H1 (cell line): Measurements from ENCODE around the gene MYLIP. TPM values are rescaled to one million over a fixed set of nuclear protein-coding genes. Genes with fewer than 3 reads are reported as not detected.

Source experiments
- CTCF ChIA-PET: fragments of 300-600 bp; sonication (Branson Sonifier 250); formaldehyde crosslinking; loops from one replicate; lab custom pipeline; 2021; ENCODE audit not compliant: partially characterized antibody; lab: Charles Lee
- POLR2A ChIA-PET: fragments of 300-600 bp; sonication (Branson Sonifier 250); formaldehyde crosslinking; loops from one replicate; lab custom pipeline; 2021; ENCODE audit warnings: inconsistent platforms; ENCODE audit not compliant: partially characterized antibody; lab: Charles Lee
- DNase-seq, 2 experiments: peaks; one replicate each; pipeline versions ENCODE4 v3.0.0 to v3.0.0-alpha.2; 2010 to 2022; ENCODE audit warnings: low spot score in 2 of 2, low read depth in 1 of 2, mixed read lengths in 1 of 2
- FAIRE-seq: peaks from 2 replicates; lab custom pipeline; 2011; peaks lifted over from hg19 to GRCh38; lab: Jason Lieb, UNC
- H2AFZ ChIP-seq: 2 replicates; pipeline ENCODE4 v1.8.1; 2012; ENCODE audit warnings: low read length, inconsistent platforms
- H2AK5ac ChIP-seq: 2 replicates; pipeline ENCODE4 v1.6.1; 2013; ENCODE audit warnings: low read depth, low read length
- H2BK120ac ChIP-seq: replicated peaks from 2 replicates; pipeline ENCODE3; 2013; ENCODE audit warnings: low read depth, low read length, inconsistent platforms
- H2BK12ac ChIP-seq: 2 replicates; pipeline ENCODE4 v1.6.1; 2013; ENCODE audit warnings: low read depth, low read length
- H2BK15ac ChIP-seq: 2 replicates; pipeline ENCODE4 v1.6.1; 2013; ENCODE audit warnings: low read length
- H2BK20ac ChIP-seq: 2 replicates; pipeline ENCODE4 v1.6.1; 2013; ENCODE audit warnings: low read length
- H2BK5ac ChIP-seq: 2 replicates; pipeline ENCODE4 v1.6.1; 2013; ENCODE audit warnings: low read depth, low read length
- H3K14ac ChIP-seq: 2 replicates; pipeline ENCODE4 v1.6.1; 2013; ENCODE audit warnings: inconsistent platforms; ENCODE audit not compliant: insufficient read length
- H3K18ac ChIP-seq: 2 replicates; pipeline ENCODE4 v1.6.1; 2013; ENCODE audit warnings: low read length; ENCODE audit errors: extremely low read depth
- H3K23ac ChIP-seq: 2 replicates; pipeline ENCODE4 v1.6.1; 2013; ENCODE audit warnings: inconsistent platforms; ENCODE audit not compliant: insufficient read length
- H3K23me2 ChIP-seq: 2 replicates; pipeline ENCODE4 v1.6.1; 2013; ENCODE audit warnings: low read depth, low read length
- H3K27ac ChIP-seq: 2 replicates; pipeline ENCODE4 v1.6.1; 2011; ENCODE audit warnings: low read depth, low read length, inconsistent platforms
- H3K27me3 ChIP-seq, 4 experiments: replicated peaks in 1 of 4; 1 replicate in 1 of 4; 2 replicates in 3 of 4; pipeline versions ENCODE4 v1.6.1 to v1.8.1; 2011 to 2013; ENCODE audit warnings: low read length in 3 of 4, mild to moderate bottlenecking in 3 of 4, inconsistent platforms in 2 of 4, mixed read lengths in 2 of 4, moderate library complexity in 1 of 4; ENCODE audit not compliant: control insufficient read depth in 3 of 4, insufficient read depth in 3 of 4; ENCODE audit errors: extremely low read depth in 1 of 4
- H3K36me3 ChIP-seq, 4 experiments: 2 replicates each; pipeline versions ENCODE4 v1.6.1 to v1.8.1; 2011 to 2013; ENCODE audit warnings: mild to moderate bottlenecking in 4 of 4, low read length in 3 of 4, moderate library complexity in 2 of 4, control low read depth in 1 of 4, inconsistent platforms in 1 of 4; ENCODE audit not compliant: insufficient read depth in 4 of 4, control insufficient read depth in 2 of 4
- H3K4ac ChIP-seq: replicated peaks from 2 replicates; pipeline ENCODE3; 2013; ENCODE audit warnings: low read length, low read depth, mixed read lengths, inconsistent platforms; ENCODE audit not compliant: insufficient read length
- H3K4me1 ChIP-seq, 4 experiments: replicated peaks in 1 of 4; 1 replicate in 1 of 4; 2 replicates in 3 of 4; pipeline versions ENCODE4 v1.6.1 to v1.8.1; 2011 to 2013; ENCODE audit warnings: low read length in 3 of 4, inconsistent platforms in 2 of 4, mixed read lengths in 1 of 4; ENCODE audit not compliant: insufficient read depth in 4 of 4, control insufficient read depth in 3 of 4
- H3K4me2 ChIP-seq, 2 experiments: 2 replicates each; pipeline versions ENCODE4 v1.6.1 to v1.8.1; 2011 to 2013; ENCODE audit warnings: low read depth in 2 of 2, low read length in 2 of 2, control low read depth in 1 of 2, inconsistent platforms in 1 of 2, mild to moderate bottlenecking in 1 of 2; ENCODE audit not compliant: insufficient read depth in 1 of 2
- H3K4me3 ChIP-seq, 4 experiments: fragments of 200-600, 300-600 bp in 1 of 4; sonication (generic), shearing (Covaris generic), sonication (Bioruptor Twin) in 1 of 4; 2 replicates each; pipeline versions ENCODE4 v1.5.1 to v1.8.1; 2011 to 2016; ENCODE audit warnings: low read length in 4 of 4, low read depth in 3 of 4, control low read depth in 2 of 4, inconsistent platforms in 2 of 4, mild to moderate bottlenecking in 2 of 4, mixed read lengths in 1 of 4, moderate library complexity in 1 of 4; ENCODE audit not compliant: insufficient read depth in 2 of 4; ENCODE audit errors: extremely low read depth in 1 of 4
- H3K56ac ChIP-seq: replicated peaks from 2 replicates; pipeline ENCODE3; 2013; ENCODE audit warnings: low read depth, mild to moderate bottlenecking, mixed read lengths, low read length, inconsistent platforms; ENCODE audit not compliant: insufficient read length
- H3K79me1 ChIP-seq: 2 replicates; pipeline ENCODE4 v1.6.1; 2013; ENCODE audit warnings: low read depth, low read length, control low read depth
- H3K79me2 ChIP-seq, 2 experiments: 2 replicates each; pipeline versions ENCODE4 v1.6.1 to v1.8.1; 2012 to 2013; ENCODE audit warnings: low read length in 2 of 2, mild to moderate bottlenecking in 2 of 2, inconsistent platforms in 1 of 2; ENCODE audit not compliant: insufficient read depth in 2 of 2, control insufficient read depth in 1 of 2
- H3K9ac ChIP-seq, 4 experiments: replicated peaks in 1 of 4; 1 replicate in 1 of 4; 2 replicates in 3 of 4; pipeline versions ENCODE4 v1.6.1 to v1.8.1; 2011 to 2013; ENCODE audit warnings: low read depth in 3 of 4, low read length in 3 of 4, control low read depth in 2 of 4, mild to moderate bottlenecking in 2 of 4, moderate library complexity in 2 of 4, inconsistent platforms in 1 of 4; ENCODE audit errors: extremely low read depth in 1 of 4
- H3K9me3 ChIP-seq, 2 experiments: 2 replicates each; pipeline versions ENCODE4 v1.6.1 to v1.8.1; 2012 to 2013; ENCODE audit warnings: mild to moderate bottlenecking in 2 of 2, moderate library complexity in 2 of 2, control low read depth in 1 of 2, inconsistent platforms in 1 of 2, low read depth in 1 of 2, low read length in 1 of 2, mixed read lengths in 1 of 2; ENCODE audit not compliant: insufficient read depth in 2 of 2
- H4K20me1 ChIP-seq, 2 experiments: replicated peaks in 1 of 2; 2 replicates each; pipeline versions ENCODE3 to v1.8.1; 2011 to 2013; ENCODE audit warnings: inconsistent platforms in 2 of 2, low read length in 2 of 2, mild to moderate bottlenecking in 1 of 2; ENCODE audit not compliant: insufficient read depth in 2 of 2, control insufficient read depth in 1 of 2
- H4K5ac ChIP-seq: 2 replicates; pipeline ENCODE4 v1.6.1; 2013; ENCODE audit warnings: low read length, low read depth, mixed read lengths, inconsistent platforms; ENCODE audit not compliant: insufficient read length
- H4K8ac ChIP-seq: 2 replicates; pipeline ENCODE4 v1.8.0; 2013; ENCODE audit warnings: mild to moderate bottlenecking, moderate library complexity, low read length, inconsistent platforms; ENCODE audit not compliant: insufficient read depth; ENCODE audit errors: extremely low read depth
- H4K91ac ChIP-seq: replicated peaks from 2 replicates; pipeline ENCODE3; 2013; ENCODE audit warnings: low read length, mixed read lengths, inconsistent platforms; ENCODE audit not compliant: insufficient read length
- ASH2L ChIP-seq: fragments of 200-600, 300-600 bp; sonication (generic); IDR thresholded peaks from one replicate; pipeline ENCODE4 v1.7.1; 2017; ENCODE audit warnings: low read length
- CHD1 ChIP-seq: IDR thresholded peaks from 2 replicates; pipeline ENCODE4 v1.6.1; 2012; ENCODE audit warnings: low read depth, low read length, improper control_type of control experiment
- EZH2 ChIP-seq: fragments of 200-600 bp; sonication (generic); IDR thresholded peaks from 2 replicates; pipeline ENCODE4 v1.7.1; 2012; ENCODE audit warnings: low read depth, mild to moderate bottlenecking, moderate library complexity, low read length, inconsistent platforms; ENCODE audit not compliant: severe bottlenecking
- FOSL1 ChIP-seq: IDR thresholded peaks from 2 replicates; pipeline ENCODE4 v1.6.1; 2011; ENCODE audit warnings: mild to moderate bottlenecking, low read depth, low read length, moderate library complexity; ENCODE audit not compliant: insufficient read depth
- HDAC6 ChIP-seq: IDR thresholded peaks from one replicate; pipeline ENCODE4 v1.7.1; 2012; ENCODE audit warnings: low read depth, mild to moderate bottlenecking, inconsistent platforms, low read length, moderate library complexity
- JUN ChIP-seq: IDR thresholded peaks from 2 replicates; pipeline ENCODE4 v1.6.1; 2011; ENCODE audit warnings: low read depth, mild to moderate bottlenecking, improper control_type of control experiment, low read length
- POLR2A ChIP-seq, 2 experiments: IDR thresholded peaks; 1 replicate in 1 of 2; 2 replicates in 1 of 2; pipeline ENCODE4 v1.6.1; 2011; ENCODE audit warnings: low read depth in 2 of 2, low read length in 2 of 2, mild to moderate bottlenecking in 2 of 2; ENCODE audit errors: control extremely low read depth in 1 of 2
- SUZ12 ChIP-seq: fragments of 200-600 bp; sonication (generic); IDR thresholded peaks from 2 replicates; pipeline ENCODE4 v1.6.1; 2012; ENCODE audit warnings: mild to moderate bottlenecking, inconsistent platforms, low read length, moderate library complexity, mixed read lengths
- TAF1 ChIP-seq: IDR thresholded peaks from 2 replicates; pipeline ENCODE4 v1.6.1; 2011; ENCODE audit warnings: mild to moderate bottlenecking, low read depth, low read length
- TAF7 ChIP-seq: optimal IDR thresholded peaks from 2 replicates; pipeline ENCODE3; 2011; ENCODE audit warnings: low read depth, mild to moderate bottlenecking, inconsistent platforms, low read length, moderate library complexity, borderline replicate concordance
- USF2 ChIP-seq: IDR thresholded peaks from 2 replicates; pipeline ENCODE4 v1.6.1; 2011; ENCODE audit warnings: low read length, improper control_type of control experiment
- WGBS, 2 experiments: shearing (Covaris generic) in 1 of 2; methylation state at CpG; one replicate each; pipeline versions ENCODE4 v1.1.6 to v1.1.7; 2013 to 2015; ENCODE audit warnings: low lambda C conversion rate in 2 of 2, mixed read lengths in 2 of 2, inconsistent platforms in 1 of 2, low coverage in 1 of 2, missing lambda C conversion rate in 1 of 2; ENCODE audit not compliant: insufficient replicate concordance in 2 of 2, insufficient coverage in 1 of 2, insufficient read length in 1 of 2; ENCODE audit errors: extremely low coverage in 1 of 2, missing lambda C conversion rate in 1 of 2; 5-methylcytosine and 5-hydroxymethylcytosine counted together
- polyA plus RNA-seq, 7 experiments: library from polyadenylated mRNA; depleted of rRNA in 3 of 7; stranded (reverse) in 5 of 7; unstranded in 2 of 7; fragments of >200 nt in 5 of 7; fragments of 200-250 nt in 2 of 7; gene quantifications; 1 replicate in 5 of 7; 2 replicates in 1 of 7; 4 replicates in 1 of 7; pipeline versions ENCODE4 v1.2.1 to v1.2.3, GENCODE V29; 2011 to 2013; ENCODE audit warnings: missing spikeins in 2 of 7, mixed read lengths in 2 of 7
- total RNA-seq: library from RNA; stranded (reverse); fragmentation: NEBNext Ultra II Directional; extraction: Animal tissue kit (Norgen Biotek cat#: 25700); gene quantifications from 2 replicates; pipeline ENCODE4 v1.2.1, GENCODE V29; 2021

MYLIP gene
- total and polyA plus RNA-seq, 2 of the 8 experiments (the other 6 are each of a cell fraction or from before 2014, with no cell fraction given) = 21.1 to 26.9 TPM

DNA sequence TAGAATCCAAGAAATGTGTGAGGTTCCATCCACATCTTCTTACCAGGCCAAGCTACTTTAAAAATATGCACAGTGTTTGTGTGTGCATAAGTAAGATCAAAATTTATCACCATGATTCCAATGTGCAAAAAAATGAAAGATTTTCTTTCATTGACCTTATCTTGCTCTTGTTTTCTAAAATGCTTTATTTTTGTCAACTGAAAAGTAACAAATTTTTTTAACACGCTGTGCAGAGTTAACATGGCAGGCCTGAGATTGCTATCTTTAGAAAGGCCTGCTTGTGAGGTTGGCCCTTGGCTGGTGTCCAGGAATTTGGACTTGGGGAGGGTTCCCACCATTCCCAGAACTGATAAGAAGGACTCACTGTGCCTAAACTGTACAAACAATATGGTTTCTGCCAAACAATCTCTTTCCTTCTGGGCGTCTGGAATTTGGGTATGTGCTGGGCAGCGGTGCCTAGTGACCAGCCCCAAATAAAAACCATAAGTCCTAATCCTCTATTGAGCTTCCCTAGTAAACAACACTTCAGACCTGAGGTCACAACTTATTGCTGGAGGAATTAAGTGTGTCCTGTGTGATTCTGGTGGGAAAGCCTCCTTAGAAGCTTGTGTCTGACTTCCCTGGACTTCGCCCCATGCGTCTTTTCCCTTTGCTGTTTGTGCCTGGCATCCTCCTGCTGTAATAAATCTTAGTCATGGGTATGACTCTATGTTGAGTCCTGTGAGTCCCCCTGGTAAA, 19.8 kb upstream of the MYLIP start:
- FAIRE-seq (no peak), DNase-seq (no peak)
- Histone ChIP-seq H3K4ac (no peak overlapping the region), H2BK20ac (no peak overlapping the region), H3K36me3 (no peaks in the 10 kb centered on the region), H3K79me1 (no peaks in the 10 kb centered on the region), H2BK15ac (no peak overlapping the region), H3K56ac (no peak overlapping the region), H3K79me2 (no peaks in the 10 kb centered on the region), H2BK12ac (no peak overlapping the region), H2AK5ac (no peak overlapping the region), H3K4me2 (no peak overlapping the region), H2BK5ac (no peak overlapping the region), H4K5ac (no peak overlapping the region), H4K8ac (no peak overlapping the region), H4K20me1 (no peaks in the 10 kb centered on the region), H3K23ac (no peak overlapping the region), H3K27me3 (no peaks in the 10 kb centered on the region), H2BK120ac (no peak overlapping the region), H2AFZ (no peak overlapping the region), H3K9me3 (no peaks in the 10 kb centered on the region), H3K4me3 (no peak overlapping the region), H3K23me2 (no peaks in the 10 kb centered on the region), H3K9ac (no peak overlapping the region), H4K91ac (no peak overlapping the region), H3K4me1 (peaks cover 0 to 3% (median 0%) of the 10 kb centered on the region in 4 experiments; a peak in 1 of 7 replicates), H3K27ac (no peak overlapping the region), H3K18ac (no peak overlapping the region), H3K14ac (no peak overlapping the region)
- ChIA-PET POLR2A (interaction anchor here (0.5 to 0.7 kb wide), 2 partner anchors 22 to 34 kb away, joined by 3 read pairs; no protein-coding TSS in a partner anchor), CTCF (interaction anchor here (0.5 to 1.7 kb wide), 3 partner anchors 12 to 20 kb away, joined by 3 to 5 read pairs (median 3); partner anchors contain the start of gene MYLIP)
- 96% methylated on average over 5 of the region's 5 CpGs; no CpG with 5 or more reads in 1 of the 2 experiments for WGBS, 2 experiments
- no peak for TF ChIP-seq EZH2
- TF ChIP-seq USF2 = no peak
- TF ChIP-seq TAF1 = no peak
- no peak for TF ChIP-seq CHD1
- no peak for TF ChIP-seq TAF7
- TF ChIP-seq JUN = no peak
- TF ChIP-seq SUZ12 = no peak
- no peak for TF ChIP-seq FOSL1
- TF ChIP-seq ASH2L = no peak
- no peak for TF ChIP-seq HDAC6
- TF ChIP-seq POLR2A (IDR thresholded peaks at IDR 0.05; ENCODE audit: control extremely low read depth in 1 of 2, low read depth in 2 of 2, low read length in 2 of 2) = no peak
